ENCODE results near the gene SEC14L1.

DNA sequence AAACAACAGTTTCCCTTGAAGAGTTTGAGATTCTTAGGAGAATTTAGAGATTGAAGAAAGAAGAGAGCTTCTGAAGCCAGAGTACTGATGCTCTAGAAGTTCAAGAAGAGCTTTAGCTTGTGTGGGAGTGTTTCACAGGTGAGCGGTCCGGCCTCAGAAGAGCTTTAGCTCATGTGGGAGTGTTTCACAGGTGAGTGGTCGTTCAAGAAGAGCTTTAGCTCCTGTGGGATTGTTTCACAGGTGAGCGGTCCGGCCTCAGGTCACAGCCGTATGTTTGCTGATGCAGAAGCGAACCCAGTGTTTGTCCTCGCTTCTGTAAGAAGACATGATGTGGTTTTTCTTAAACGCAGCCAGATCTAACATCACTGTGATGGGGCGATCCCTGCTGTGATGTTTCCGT, 76.4 kb downstream of the SEC14L1 start:
- TF ChIP-seq POLR2A (IDR thresholded peaks at IDR 0.05; ENCODE audit: low read length) (no peak), GATA1 (IDR thresholded peaks at IDR 0.05; ENCODE audit: low read depth, low read length) (no peak)

Data from erythroblast (primary cell).